Testis (tissue), 2 donors: ENCODE results near the gene CCDC178.

Source experiments
- POLR2A ChIP-seq: fragments of 450-650 bp; IDR thresholded peaks from one replicate; pipeline ENCODE4 v1.6.1; 2017; ENCODE audit warnings: antibody characterized with exemption, mild to moderate bottlenecking, moderate library complexity
- TF ChIP-seq, protein P1 (sequence below), 3 experiments: fragments of 450-650 bp in 2 of 3; fragments of 200-600 bp in 1 of 3; sonication (generic) in 1 of 3; IDR thresholded peaks; one replicate each; pipeline ENCODE4 v1.5.1; 2016 to 2019; ENCODE audit warnings: antibody characterized with exemption in 3 of 3, mild to moderate bottlenecking in 2 of 3, moderate library complexity in 1 of 3

DNA sequence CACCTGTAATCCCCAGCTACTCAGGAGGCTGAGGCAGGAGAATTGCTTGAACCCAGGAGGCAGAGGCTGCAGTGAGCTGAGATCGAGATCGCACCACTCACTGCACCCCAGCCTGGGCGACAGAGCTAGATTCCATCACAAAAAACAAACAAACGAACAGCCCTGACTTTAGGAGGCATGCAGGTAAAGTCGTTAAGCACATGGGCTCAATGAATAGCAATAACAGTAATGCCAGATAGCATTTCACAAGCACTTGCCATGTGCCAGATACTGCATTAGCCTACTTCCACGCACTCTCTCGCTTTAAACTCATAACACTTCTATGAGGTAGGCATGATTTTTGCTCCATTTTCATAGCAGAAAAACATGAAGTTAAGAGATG is 532.1 kb downstream of the CCDC178 start:
- TF ChIP-seq, protein P1, sequence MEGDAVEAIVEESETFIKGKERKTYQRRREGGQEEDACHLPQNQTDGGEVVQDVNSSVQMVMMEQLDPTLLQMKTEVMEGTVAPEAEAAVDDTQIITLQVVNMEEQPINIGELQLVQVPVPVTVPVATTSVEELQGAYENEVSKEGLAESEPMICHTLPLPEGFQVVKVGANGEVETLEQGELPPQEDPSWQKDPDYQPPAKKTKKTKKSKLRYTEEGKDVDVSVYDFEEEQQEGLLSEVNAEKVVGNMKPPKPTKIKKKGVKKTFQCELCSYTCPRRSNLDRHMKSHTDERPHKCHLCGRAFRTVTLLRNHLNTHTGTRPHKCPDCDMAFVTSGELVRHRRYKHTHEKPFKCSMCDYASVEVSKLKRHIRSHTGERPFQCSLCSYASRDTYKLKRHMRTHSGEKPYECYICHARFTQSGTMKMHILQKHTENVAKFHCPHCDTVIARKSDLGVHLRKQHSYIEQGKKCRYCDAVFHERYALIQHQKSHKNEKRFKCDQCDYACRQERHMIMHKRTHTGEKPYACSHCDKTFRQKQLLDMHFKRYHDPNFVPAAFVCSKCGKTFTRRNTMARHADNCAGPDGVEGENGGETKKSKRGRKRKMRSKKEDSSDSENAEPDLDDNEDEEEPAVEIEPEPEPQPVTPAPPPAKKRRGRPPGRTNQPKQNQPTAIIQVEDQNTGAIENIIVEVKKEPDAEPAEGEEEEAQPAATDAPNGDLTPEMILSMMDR (IDR thresholded peaks at IDR 0.05) = no peak
- no peak for TF ChIP-seq POLR2A
